HK-2 (cell line): Measurements from ENCODE around the gene AAR2.

Experiments used
- DNase-seq: peaks from one replicate; pipeline ENCODE4 v3.0.0-alpha.2; 2018; ENCODE audit not compliant: unreplicated experiment

AAR2 gene

DNA sequence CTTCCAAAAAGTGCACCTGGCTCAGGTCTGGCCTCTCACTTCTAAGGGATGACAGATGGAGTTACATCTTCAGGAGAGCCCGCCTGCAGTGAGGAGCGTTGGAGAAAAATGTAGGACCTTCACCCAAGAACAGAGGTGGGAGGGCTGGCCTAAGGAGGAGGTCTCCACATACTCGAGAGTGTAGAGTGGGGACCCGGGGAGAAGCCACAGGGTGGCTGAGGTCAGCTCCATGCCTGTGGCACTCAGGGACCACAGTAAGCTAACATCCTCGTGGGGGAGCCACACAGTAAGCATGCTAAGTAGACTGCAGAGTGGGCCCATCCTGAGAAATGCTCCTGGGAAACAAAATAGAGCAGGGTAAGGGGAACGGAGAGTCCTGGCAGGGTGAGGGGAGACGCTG, 24.0 kb downstream of the AAR2 start:
- no peak for DNase-seq

DNA sequence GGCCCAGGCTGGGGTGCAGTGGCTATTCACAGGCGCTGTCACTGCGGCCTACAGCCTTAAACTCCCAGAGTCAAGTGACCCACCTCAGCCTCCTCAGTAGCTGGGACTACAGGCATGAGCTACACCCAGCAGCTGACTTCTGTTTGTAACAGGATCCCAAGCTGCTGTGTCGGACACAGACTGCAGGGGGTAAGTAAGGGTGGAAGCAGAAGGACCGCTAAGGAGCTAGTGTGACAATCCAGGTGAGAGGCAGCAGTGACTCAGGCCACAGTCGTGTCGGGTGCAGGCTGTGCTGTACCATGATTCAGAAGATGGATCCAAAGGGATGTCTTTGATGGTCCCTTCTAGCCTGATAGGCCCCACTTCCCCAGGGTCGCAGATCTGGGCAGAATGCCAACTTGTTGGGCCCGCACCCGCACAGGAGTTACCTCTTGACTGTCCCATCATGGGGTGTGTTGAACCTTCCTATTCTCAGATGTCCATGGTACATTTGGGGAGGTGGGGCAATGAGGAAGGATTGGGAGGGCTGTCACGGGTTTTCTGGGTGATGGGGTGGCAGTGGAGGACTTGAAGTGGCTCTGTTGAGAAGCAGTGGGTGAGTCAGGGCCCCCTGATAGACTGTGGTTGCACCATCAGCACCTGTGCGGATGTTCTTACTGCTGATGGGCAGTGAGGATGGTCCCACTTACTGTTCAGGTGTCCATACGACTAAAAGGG, 25.3 kb downstream of the AAR2 start:
- DNase-seq = no peak

DNA sequence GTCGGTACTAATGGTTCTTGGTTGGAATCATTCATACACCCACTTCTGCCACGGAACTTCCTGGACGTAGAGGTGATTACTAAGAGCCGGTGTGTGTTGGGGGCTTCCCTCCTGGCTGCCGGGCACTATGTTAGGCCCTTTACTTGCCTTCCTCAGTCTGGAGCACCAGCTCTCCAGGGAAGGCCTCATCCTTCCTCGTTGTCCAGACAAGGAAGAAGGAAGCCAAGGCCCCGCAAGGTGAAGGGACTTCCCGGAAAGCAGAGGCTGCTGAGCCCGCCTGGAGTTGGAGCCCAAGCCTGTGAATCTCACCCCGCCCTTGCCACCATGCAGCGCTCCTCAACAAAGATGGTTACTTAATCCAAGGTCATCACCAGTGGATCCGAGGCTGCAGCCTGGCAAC, 26.2 kb downstream of the AAR2 start:
- DNase-seq = no peak

DNA sequence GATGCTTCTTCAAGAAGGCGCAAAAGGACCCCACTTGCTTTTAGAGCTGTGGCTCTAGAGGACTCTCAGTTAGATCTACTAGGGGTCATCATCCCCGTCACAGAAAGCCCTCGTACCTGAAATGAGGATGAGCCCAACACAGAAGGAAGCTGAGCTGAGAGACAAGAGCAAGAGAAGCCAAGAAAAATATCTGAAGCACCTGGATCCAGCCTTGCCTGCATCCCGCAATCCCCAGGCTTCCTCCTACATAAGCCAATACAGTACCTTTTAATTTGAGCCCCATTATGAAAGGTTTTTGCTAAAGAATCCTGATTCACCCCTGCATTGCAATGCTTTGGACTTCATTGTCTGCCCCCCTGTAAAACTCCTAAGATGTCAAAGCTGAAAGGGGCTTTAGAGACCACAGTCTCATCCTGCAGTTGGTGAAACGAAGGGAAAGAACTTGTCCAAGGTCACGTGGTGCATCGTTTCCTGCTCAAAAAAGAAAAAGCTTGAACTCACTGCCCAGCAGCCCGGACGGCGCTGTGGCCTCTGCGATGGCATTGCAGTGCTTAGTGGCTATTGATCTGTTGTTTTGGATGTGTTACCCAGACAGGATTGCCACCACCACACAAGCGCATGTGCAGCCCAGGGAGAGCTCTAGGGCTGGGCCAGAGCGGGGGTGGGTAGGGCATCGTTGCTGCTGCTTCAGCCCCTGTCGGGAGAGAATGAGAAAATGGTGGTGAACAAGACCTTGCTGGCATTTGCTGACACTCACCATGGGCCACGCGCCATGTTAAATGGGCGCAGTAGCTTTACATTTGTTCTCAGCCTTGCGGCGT, 28.4 kb downstream of the AAR2 start:
- DNase-seq = no peak

DNA sequence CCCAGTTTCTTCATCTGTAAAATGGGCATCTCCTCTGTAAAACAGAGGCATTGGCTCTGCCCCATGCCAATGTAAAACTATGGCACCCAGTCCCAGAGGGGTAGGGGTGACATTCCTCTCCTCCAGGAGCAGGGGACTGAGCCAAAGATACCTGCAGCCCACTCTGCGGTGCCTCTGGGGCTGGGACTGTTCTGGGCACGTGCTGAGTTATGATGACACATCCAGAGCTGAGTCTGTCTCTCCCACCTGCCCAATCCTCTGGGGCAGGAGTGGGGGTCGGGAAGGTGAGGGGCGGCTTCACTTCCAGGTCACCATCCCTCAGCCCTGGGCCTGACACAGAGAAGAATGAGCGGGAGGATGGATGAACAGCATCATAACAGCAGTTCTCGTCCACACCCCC, 29.9 kb downstream of the AAR2 start:
- DNase-seq = no peak

DNA sequence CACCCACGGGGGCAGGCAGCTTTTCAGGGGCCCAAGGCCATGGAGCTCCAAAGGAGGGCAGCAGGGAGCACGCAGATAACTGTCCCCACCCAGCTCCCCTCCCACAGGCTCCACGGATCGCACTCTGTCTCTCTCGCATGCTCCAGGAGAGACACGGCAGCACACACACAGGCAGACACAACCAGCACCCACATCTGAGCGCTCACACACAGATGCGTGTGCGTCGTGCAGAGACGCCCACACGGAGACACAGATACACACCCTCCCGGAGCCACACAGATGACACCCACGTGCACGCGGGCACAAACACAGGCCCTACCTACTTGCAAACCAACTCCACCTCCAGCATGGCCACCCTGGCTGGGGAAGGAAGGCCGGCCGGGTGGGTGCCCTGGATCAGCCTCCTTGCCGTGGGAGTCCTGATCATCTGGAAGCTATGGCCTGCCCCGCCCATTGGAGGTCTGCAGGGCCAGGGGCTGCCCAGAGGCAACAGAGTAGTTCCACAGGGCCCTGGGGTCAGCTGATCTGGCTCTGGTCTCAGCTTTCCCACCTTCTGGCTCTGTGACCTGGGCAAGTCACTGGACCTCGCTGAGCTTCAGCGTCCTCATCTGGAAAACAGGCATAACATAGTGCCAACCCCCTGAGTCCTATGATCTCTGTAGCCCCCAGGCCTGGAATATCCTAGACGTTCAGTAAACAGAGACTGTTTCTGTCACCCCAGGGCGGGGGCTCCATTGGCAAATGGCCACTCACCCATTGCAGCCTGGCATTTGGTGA, 31.5 kb downstream of the AAR2 start:
- DNase-seq = no peak

DNA sequence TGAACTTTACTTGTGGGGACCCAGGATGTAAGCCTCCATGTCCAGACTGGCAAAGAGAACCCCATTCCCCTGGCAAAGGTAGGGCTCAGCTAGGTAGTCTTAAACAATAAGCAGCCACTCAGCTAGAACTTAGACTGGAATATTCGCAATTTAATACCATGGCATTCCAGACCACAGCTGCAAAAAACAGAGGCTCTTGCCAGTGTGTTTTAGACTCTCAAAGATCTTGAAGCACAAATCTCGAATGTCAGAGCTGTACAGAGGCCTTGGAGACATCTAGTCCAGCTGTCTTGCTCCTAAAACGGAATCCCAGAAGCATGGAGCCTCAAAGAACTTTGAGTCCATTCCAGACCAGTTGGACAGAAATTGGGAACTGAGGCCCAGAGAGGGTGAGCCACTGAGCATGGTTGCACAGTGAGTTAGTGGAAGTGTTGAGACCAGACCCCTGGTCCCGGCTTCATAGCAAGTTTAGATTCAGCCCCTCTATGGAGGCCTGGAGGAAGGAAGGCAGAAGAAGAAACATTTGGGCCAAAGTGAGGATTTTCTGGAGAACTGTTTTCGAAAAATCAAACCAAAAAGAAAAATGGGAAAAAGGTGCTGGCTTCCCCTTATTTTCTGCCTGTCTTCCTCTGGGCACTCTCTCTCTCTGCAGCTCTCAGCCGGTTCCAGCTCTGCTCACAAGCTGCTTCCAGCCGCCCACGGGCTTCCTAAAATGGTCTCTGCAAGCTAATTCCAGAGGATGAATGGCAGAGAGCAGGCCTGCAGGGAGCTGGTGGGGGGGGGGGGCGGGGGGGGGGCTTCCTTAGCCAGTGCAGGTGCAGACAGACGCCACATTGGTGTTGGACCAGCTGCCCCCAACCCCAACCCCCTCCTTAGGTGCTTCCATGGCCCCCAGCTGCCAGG, 32.4 kb downstream of the AAR2 start:
- DNase-seq = no peak

DNA sequence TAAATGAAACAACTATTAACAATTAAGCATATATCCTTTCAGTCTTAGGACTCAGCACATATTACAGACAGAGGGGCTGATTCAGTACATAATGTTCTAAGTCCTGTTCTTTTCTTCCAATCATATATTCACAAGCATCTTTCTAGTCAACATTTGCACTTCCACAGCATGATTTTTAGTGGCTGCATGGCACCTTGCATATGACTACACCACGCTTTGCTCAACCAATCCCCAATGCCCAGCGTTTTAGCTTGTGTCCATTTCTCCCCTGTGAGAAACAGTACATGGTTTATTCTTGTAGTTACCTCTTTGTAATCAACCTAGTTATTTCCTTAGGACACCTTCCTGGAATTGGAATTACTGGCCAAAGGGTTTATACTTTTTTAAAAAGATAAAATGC, 33.2 kb downstream of the AAR2 start:
- DNase-seq = no peak

DNA sequence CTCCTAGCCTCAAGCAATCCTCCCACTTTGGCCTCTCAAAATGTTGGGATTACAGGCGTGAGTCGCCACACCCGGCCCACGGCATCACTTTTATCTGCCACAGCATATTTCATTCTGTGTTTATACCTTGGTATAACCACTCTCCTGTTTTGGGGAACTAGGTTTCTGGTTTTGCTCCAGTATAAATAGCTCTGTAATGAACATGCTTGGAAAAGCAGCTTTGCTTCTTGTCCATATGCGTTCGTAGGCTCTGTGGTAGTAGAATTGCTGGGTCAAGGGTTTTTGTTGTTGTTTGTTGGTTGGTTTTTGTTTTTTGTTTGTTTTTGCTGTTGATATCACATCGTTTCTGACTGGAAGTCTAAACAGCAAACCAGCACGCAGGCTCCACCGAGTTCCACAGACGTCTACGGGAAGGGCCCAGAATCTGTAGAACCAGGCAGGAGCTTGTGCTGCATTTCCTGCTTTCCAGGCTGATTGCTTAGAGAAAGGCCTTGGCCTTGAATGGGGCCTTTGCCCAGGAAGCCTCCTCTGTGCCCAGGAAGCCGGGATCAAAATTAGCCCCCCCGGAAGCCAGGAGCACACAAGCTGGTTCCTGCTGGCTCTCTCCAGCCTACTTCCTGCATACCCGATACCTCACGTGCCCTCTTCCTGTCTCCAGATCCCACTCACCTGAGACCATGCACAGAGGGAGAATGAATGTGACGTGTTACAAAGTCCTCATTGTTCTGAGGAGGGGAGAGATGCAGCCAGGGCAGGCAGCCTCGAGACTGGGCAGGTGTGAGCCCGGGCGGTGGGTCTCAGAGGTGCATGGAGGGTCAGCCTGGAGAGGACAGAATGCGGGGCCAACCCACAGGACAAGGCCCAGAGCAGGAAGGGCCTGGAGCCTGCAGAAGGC, 34.7 kb downstream of the AAR2 start:
- DNase-seq = no peak

DNA sequence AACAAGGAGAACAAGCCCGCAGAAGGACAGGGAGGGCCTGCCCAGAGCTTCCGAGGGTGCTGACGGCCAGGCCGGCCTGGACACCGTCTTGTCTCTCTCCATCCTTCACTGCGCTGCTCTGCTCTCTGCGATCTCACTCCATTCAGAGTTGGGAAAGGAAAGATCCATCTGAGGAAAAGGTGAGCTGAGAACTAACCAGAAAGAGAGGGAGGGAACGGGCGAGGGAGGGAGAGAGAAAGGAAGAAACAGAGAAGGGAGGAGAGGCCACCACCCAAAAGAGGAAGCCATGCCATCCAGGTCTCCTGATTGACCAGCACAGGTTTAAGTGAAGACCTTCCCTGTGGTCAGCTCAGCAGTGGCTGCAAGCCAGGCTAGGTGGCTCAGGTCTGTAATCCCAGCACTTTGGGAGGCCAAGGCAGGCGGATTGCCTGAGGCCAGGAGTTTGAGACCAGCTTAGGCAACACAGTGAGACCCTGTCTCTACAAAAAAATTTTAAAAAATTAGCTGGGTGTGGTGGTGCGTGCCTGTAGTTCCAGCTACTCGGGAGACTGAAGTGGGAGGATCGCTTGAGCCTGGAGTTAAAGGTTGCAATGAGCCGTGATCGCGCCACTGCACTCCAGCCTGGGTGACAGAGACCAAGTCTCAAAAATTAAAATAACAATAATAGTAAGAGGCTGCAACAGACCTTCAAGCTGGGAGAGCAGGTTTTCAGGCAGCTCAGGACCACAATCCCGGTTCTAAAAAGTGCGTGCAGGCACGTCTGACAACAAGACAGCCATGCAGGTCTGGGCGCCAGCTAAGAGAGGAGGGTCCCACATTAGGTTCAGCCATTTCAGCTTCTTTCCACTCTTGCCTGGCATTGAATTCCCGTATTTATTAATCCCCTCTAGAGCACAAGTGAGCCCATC, 35.6 kb downstream of the AAR2 start:
- DNase-seq = no peak

DNA sequence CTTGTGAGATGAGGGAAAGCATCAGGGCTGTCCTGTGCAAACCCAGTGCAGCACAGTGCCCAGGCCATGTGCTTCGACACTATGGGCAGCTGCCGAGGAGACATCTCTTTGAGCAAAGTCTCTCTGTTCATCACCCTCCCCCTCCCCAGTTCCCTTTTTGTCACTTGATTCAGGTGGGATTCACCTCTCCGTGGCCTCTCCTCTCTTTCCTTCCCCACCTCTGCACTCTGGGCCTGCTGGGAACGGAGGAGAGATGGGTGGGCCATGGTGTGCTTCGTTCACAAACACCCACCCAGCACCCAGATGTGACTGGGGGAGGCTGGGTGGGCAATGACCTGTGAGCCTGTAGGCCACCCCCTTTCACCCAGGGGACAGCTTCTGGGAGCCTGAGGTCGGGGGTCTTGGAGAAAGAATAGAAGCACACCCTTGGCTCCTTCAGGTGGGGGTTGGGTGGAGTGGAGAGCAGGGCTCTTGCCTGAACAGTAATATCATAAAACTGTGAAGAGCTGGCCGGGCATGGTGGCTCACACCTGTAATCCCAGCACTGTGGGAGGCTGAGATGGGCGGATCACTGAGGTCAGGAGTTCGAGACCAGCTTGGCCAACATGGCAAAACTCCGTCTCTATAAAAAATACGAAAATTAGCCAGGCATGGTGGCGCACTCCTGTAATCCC, 36.4 kb downstream of the AAR2 start:
- no peak for DNase-seq

DNA sequence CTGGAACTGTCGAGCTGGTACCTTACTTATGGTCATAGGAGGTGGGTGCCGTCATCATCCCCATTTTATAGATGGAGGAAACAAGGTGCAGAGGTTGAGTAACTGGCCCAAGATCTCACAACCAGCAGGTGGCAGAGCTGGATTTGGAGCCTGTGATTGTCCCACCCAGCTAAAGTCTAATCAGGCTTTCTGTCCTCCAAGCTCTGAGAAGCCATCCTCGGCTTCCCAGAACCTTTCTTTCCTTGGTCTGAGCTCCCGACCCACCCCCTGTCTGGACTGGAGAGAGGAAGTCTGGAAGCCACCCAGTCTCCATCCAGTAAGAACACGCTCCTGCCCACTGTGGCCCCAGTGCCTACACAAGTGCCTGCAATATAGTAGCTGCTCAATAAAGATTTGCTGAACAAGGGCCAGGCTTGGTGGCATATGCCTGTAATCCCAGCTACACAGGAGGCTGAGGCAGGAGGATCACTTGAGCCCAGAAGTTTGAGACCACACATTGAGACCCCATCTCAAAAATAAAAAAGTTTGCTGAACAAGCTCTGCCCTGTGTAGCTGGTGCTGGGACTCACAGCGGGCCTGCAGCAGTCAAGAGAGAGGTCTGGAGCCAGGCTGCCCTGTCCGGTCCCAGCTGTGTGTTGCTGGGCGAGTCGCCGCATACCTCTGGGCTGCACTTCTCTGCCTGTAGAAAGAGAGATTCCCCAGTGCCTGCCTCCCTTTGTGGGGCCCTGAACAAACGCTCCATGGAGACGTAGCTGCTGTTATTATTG, 37.3 kb downstream of the AAR2 start:
- DNase-seq = no peak

DNA sequence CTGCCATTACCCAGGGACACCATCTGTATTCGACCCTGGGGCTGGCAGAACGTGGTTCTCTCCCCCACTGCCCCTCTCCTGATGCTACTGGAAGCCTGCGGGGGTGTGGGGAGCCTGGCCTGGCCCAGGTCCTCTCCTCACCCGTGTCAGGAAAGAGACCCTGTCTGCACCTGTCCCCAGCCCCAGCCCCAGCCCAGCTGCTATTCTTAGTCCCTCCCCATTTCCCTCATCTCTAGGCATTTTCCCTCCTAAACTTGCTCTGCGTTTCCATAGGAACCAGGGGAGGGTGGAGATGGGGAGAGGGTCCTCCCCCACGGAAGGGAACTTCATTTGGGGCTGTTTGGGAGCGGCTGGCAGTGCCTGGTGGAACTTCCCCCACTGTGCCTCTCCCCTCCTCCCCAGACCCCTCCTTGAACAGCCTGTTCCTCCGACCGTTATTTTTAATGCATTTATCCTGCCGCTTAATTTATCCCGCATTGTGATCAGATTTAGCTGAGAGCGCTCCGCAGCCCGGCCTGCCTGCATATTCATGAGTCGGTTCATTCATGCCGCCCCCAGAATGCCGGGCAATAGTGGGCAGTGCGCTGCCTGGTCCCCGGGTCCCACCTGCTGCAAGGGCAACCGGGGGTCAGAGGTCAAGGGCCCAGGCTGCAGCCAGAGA, 38.0 kb downstream of the AAR2 start:
- DNase-seq = no peak

DNA sequence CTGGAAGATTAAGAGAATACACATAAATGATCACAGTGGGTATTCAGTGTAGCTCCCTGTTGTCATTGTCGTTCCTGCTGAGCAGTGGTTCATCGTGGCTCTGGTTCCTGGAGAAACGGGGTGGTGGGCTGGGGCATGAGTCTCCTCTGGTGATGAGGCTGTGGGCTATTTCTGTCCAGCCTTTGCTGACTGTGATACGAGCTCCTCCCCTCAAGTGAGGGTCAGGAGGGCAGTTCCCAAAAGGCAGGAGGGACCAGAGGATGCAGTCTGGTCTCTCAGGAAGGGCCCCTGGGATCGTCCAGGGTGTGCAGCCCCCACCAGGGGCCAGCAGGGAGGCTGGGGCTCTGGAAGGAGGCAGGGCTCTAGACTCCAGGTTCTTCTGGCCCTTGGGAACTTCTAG, 38.7 kb downstream of the AAR2 start:
- no peak for DNase-seq

DNA sequence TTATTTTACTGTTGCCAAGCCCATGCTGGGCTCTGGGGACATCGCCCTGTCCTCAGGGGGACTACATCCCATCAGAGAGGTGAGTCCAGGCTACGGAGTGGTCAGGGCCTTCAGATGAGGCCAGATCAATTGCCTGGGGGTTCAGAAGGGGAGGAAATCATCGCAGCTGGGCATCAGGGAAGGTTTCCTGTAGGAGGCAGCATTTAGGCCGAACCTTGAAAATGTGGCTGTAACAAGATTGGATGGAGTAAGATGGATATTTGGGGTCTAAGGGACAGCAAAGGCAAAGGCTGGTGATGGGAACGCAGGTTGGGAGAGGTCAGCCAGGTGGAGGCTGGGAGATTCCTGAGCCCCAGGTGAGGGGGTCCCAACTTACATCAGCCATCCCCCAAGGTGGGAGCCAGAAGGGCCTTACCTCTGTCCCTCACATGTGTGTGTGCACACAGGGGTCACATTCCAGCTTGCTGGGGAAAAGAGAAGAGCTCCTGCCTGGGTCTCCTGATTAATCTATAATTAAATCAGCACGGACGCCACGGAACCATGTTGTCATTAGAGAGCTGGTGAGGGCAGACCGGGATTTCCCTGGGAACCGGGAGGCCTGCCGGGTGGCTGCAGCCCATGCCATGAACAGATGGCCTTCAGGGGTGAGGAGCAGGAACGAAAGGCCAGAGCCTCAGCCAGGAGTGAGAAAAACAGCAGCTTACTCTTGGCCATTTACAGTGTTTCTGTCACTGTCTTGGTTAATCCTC, 39.3 kb downstream of the AAR2 start:
- no peak for DNase-seq

DNA sequence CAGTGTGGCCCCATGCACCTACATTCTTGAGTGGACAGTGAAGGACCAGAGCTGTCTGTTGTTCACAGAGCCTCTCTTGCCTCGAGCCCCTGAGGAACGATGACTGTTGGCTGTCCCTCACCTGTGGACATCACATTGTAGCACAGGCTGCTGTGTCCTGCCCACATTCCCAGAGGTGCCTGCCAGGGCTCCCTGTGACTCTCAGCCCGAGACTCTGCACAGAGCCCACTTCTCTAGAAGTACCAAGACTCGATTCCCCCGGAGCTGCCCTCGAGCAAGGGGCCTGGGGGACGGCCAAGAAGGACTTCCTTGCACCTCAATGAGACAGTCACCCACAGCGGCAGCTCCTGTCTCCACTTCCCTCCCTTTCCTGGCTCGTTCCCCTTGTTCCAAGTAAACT, 41.3 kb downstream of the AAR2 start:
- DNase-seq = no peak

DNA sequence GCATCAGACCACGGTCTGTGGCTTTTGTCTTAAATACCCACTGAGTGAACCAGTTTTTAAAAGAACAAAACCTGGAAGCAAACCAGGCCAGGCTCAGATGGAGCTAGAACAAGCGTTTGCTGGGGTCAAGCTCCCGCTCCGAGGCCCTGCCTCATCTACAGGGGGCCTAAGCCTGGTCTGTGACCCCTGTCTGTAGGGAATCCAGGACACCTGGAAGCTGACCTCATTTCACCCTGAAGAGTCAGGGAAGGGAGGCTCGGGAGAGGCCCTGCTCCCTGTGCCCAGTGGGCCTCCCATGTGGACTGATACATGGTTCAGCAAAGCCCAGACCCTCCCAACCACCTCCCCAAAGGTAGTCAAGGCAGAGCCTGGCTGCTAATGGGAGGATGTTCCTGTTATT, 43.1 kb downstream of the AAR2 start:
- no peak for DNase-seq
